ENCODE data around the gene BTBD16. TPM values are rescaled to one million over a fixed set of nuclear protein-coding genes. Genes with fewer than 3 reads are reported as not detected.

BTBD16 gene
- total RNA-seq, 2 experiments from 2014 or later = 0.06 TPM; not detected in 1

- ChIA-PET CTCF (ENCODE audit: unreplicated experiment) (no interaction called here), POLR2A (interaction anchor here (0.5 kb wide), 1 partner anchor 80 kb away, joined by 3 read pairs; no protein-coding TSS in a partner anchor)
These were observed 10.0 kb downstream of the BTBD16 start for GRCh38 chr10:122281018-122281626.

GRCh38 chr10:122281751-122282150 lies 10.7 kb downstream of the BTBD16 start:
- H3K36me3 ChIP-seq (ENCODE audit: insufficient read depth, low read length) = no peaks in the 10 kb centered on the region
- POLR2A ChIA-PET = interaction anchor here (0.5 kb wide), 1 partner anchor 80 kb away, joined by 3 read pairs; no protein-coding TSS in a partner anchor
- no peaks in the 10 kb centered on the region for H4K20me1 ChIP-seq (ENCODE audit: insufficient read depth, low read length)
- H3K9me2 ChIP-seq (ENCODE audit: insufficient read depth, low read length) = no peaks in the 10 kb centered on the region
- intact Hi-C loops (cut with micrococcal nuclease; ENCODE audit: unreplicated experiment) = no loop called here
- no peaks in the 10 kb centered on the region for H3K79me2 ChIP-seq (ENCODE audit: insufficient read depth, low read depth, low read length)
- BruUV-seq (replicated peaks) = no TSS peak
- H3K4me2 ChIP-seq (ENCODE audit: low read length) = no peak overlapping the region
- CTCF ChIA-PET (ENCODE audit: unreplicated experiment) = no interaction called here
- no peaks in the 10 kb centered on the region for H3K9me3 ChIP-seq (ENCODE audit: low read length)
- TF ChIP-seq EZH2phosphoT487 (IDR thresholded peaks at IDR 0.05; ENCODE audit: borderline replicate concordance, low read depth, low read length) (no peak), CTCF (conservative IDR thresholded peaks at IDR 0.05; ENCODE audit: low read length) (no peak)
- no peak overlapping the region for H3K4me3 ChIP-seq (ENCODE audit: low read depth, low read length, poor library complexity, severe bottlenecking)
- no peak overlapping the region for H3K27ac ChIP-seq (ENCODE audit: low read depth, low read length, poor library complexity, severe bottlenecking)
- no peaks in the 10 kb centered on the region for H3K4me1 ChIP-seq (ENCODE audit: insufficient read depth, low read length, poor library complexity, severe bottlenecking)
- H2AFZ ChIP-seq (ENCODE audit: low read length) = no peak overlapping the region
- no peak for DNase-seq (ENCODE audit: low spot score)

More at GRCh38 chr10:122281018-122281626, 10.0 kb downstream of the BTBD16 start:
- Histone ChIP-seq H4K20me1 (ENCODE audit: insufficient read depth, low read length) (no peaks in the 10 kb centered on the region), H3K79me2 (ENCODE audit: insufficient read depth, low read depth, low read length) (no peaks in the 10 kb centered on the region), H3K9me3 (ENCODE audit: low read length) (no peaks in the 10 kb centered on the region), H3K27ac (ENCODE audit: low read depth, low read length, poor library complexity, severe bottlenecking) (no peak overlapping the region), H2AFZ (ENCODE audit: low read length) (no peak overlapping the region), H3K4me3 (ENCODE audit: low read depth, low read length, poor library complexity, severe bottlenecking) (no peak overlapping the region), H3K4me1 (ENCODE audit: insufficient read depth, low read length, poor library complexity, severe bottlenecking) (no peaks in the 10 kb centered on the region), H3K36me3 (ENCODE audit: insufficient read depth, low read length) (no peaks in the 10 kb centered on the region), H3K4me2 (ENCODE audit: low read length) (no peak overlapping the region), H3K9me2 (ENCODE audit: insufficient read depth, low read length) (no peaks in the 10 kb centered on the region)
- DNase-seq (ENCODE audit: low spot score) = no peak
- TF ChIP-seq EZH2phosphoT487 (IDR thresholded peaks at IDR 0.05; ENCODE audit: borderline replicate concordance, low read depth, low read length) (no peak), CTCF (conservative IDR thresholded peaks at IDR 0.05; ENCODE audit: low read length) (no peak)
- BruUV-seq (replicated peaks) = no TSS peak
- intact Hi-C loops (cut with micrococcal nuclease; ENCODE audit: unreplicated experiment) = no loop called here

GRCh38 chr10:122282253-122282671 lies 11.2 kb downstream of the BTBD16 start:
- no peaks in the 10 kb centered on the region for H4K20me1 ChIP-seq (ENCODE audit: insufficient read depth, low read length)
- ChIA-PET CTCF (ENCODE audit: unreplicated experiment) (no interaction called here), POLR2A (no interaction called here)
- no peaks in the 10 kb centered on the region for H3K36me3 ChIP-seq (ENCODE audit: insufficient read depth, low read length)
- H3K27ac ChIP-seq (ENCODE audit: low read depth, low read length, poor library complexity, severe bottlenecking) = no peak overlapping the region
- intact Hi-C loops (cut with micrococcal nuclease; ENCODE audit: unreplicated experiment) = no loop called here
- TF ChIP-seq CTCF (conservative IDR thresholded peaks at IDR 0.05; ENCODE audit: low read length) (no peak), EZH2phosphoT487 (IDR thresholded peaks at IDR 0.05; ENCODE audit: borderline replicate concordance, low read depth, low read length) (no peak)
- no peaks in the 10 kb centered on the region for H3K9me3 ChIP-seq (ENCODE audit: low read length)
- no TSS peak for BruUV-seq (replicated peaks)
- no peaks in the 10 kb centered on the region for H3K4me1 ChIP-seq (ENCODE audit: insufficient read depth, low read length, poor library complexity, severe bottlenecking)
- H2AFZ ChIP-seq (ENCODE audit: low read length) = no peak overlapping the region
- H3K79me2 ChIP-seq (ENCODE audit: insufficient read depth, low read depth, low read length) = no peaks in the 10 kb centered on the region
- no peak overlapping the region for H3K4me3 ChIP-seq (ENCODE audit: low read depth, low read length, poor library complexity, severe bottlenecking)
- H3K9me2 ChIP-seq (ENCODE audit: insufficient read depth, low read length) = no peaks in the 10 kb centered on the region
- DNase-seq (ENCODE audit: low spot score) = no peak
- H3K4me2 ChIP-seq (ENCODE audit: low read length) = no peak overlapping the region
